Measurements from ENCODE around the gene RPS19. TPM values are rescaled to one million over a fixed set of nuclear protein-coding genes. Genes with fewer than 3 reads are reported as not detected.

The RPS19 gene
- total RNA-seq, 1 experiment from 2014 or later = 3,152 TPM

- TF ChIP-seq NR3C1 (CRISPR knock-in tag; conservative IDR thresholded peaks at IDR 0.05; ENCODE audit: low read depth) = no peak
- TF ChIP-seq ERG (CRISPR knock-in tag; IDR thresholded peaks at IDR 0.05) = no peak
- no peak for TF ChIP-seq CBFB (CRISPR knock-in tag; IDR thresholded peaks at IDR 0.05; ENCODE audit: low read depth)
- TF ChIP-seq, protein P1, sequence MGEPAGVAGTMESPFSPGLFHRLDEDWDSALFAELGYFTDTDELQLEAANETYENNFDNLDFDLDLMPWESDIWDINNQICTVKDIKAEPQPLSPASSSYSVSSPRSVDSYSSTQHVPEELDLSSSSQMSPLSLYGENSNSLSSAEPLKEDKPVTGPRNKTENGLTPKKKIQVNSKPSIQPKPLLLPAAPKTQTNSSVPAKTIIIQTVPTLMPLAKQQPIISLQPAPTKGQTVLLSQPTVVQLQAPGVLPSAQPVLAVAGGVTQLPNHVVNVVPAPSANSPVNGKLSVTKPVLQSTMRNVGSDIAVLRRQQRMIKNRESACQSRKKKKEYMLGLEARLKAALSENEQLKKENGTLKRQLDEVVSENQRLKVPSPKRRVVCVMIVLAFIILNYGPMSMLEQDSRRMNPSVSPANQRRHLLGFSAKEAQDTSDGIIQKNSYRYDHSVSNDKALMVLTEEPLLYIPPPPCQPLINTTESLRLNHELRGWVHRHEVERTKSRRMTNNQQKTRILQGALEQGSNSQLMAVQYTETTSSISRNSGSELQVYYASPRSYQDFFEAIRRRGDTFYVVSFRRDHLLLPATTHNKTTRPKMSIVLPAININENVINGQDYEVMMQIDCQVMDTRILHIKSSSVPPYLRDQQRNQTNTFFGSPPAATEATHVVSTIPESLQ (CRISPR knock-in tag; IDR thresholded peaks at IDR 0.05) = no peak
- TF ChIP-seq ELF4 (CRISPR knock-in tag; IDR thresholded peaks at IDR 0.05; ENCODE audit: low read depth) = no peak
- 0 out of 2 replicates have a peak, but pooled peaks have one; percentile 6 for TF ChIP-seq ZNF425 (CRISPR knock-in tag; conservative IDR thresholded peaks at IDR 0.05)
- no peak for TF ChIP-seq ZNF396 (CRISPR knock-in tag; IDR thresholded peaks at IDR 0.05; ENCODE audit: borderline replicate concordance)
- TF ChIP-seq EMX1 (CRISPR knock-in tag; IDR thresholded peaks at IDR 0.05) = 0 out of 2 replicates have a peak, but pooled peaks have one; percentile 61
- no peak for TF ChIP-seq NR2C2 (CRISPR knock-in tag; IDR thresholded peaks at IDR 0.05)
- TF ChIP-seq TEAD1 (CRISPR knock-in tag; IDR thresholded peaks at IDR 0.05) = no peak
- ATAC-seq (no peak), DNase-seq (ENCODE audit: low spot score) (no peak)
- Mint-ChIP-seq H3K4me3 (no peak overlapping the region), H3K27me3 (ENCODE audit: low read depth) (no peaks in the 10 kb centered on the region), H3K9me3 (no peaks in the 10 kb centered on the region), H3K4me1 (peaks cover 17% of the 10 kb centered on the region), H3K36me3 (peaks cover 50% of the 10 kb centered on the region), H3K27ac (peak overlapping the region; percentile 63; the same call in 1 of the 2 replicates)
- POLR2A ChIA-PET = interaction anchor here (0.7 to 4.3 kb wide), 4 partner anchors 10 to 1328 kb away, joined by 4 to 30 read pairs (median 9); partner anchors contain the start of gene RPS19
- CTCF ChIA-PET = interaction anchor here (0.7 to 3.7 kb wide), 4 partner anchors 10 to 531 kb away, joined by 3 to 46 read pairs (median 4); partner anchors contain the start of genes ARHGEF1 and RPS19
Observed at GRCh38 chr19:41870401-41870873, 10.4 kb downstream of the RPS19 start.

DNA sequence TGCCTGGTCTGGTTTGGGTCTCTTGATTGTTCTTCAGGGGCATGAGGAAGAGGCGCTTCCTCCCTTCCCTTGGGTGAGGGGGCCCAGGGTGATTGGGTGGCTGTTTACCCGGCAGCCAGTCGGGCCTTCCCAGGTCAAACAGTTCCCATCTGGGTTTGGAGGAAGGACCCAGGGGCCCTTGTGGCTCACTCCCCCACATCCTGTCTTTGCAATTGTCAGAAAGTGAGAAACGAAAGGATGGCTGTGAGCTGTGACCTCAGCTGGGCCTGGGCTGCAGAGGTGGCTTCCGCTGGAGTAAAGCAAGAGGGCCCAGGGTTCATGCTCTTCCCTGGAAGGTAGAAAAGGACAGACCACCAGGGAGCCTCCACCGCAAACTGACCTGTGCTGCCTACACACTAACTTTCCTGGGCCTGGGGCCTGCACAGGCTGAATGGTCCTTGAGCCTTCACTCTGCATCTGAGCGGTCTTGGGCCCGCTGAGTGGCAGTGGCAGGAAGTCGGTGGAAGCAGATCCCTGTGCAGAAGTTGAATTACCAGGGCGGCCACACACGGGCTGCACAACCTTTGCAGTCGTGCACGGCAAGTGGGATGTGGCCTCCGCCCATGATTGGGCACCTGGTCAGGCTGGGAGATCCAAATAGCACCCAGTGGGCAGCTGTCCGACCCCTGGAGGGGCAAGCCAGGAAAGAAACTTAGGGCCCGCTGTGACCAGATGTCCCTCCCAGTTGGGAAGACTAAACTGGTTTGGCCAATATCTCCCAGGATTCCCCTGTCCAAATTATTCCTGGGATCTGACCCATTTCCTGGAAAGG is 11.7 kb downstream of the RPS19 start:
- Mint-ChIP-seq H3K4me1 (peaks cover 11% of the 10 kb centered on the region), H3K27ac (peak overlapping the region; percentile 86), H3K9me3 (no peaks in the 10 kb centered on the region), H3K27me3 (ENCODE audit: low read depth) (peaks cover 4% of the 10 kb centered on the region), H3K4me3 (no peak overlapping the region), H3K36me3 (peaks cover 41% of the 10 kb centered on the region)
- ChIA-PET POLR2A (interaction anchor here (0.6 to 4.3 kb wide), 6 partner anchors 9 to 551 kb away, joined by 3 to 30 read pairs (median 8); partner anchors contain the start of genes ARHGEF1, RABAC1 and RPS19), CTCF (interaction anchor here (1.2 to 3.7 kb wide), 9 partner anchors 11 to 86 kb away, joined by 4 to 46 read pairs (median 22); partner anchors contain the start of genes ARHGEF1, ERFL, RABAC1 and RPS19)
- ATAC-seq (peak; percentile 1), DNase-seq (ENCODE audit: low spot score) (no peak)
- TF ChIP-seq ZNF396 (CRISPR knock-in tag; IDR thresholded peaks at IDR 0.05; ENCODE audit: borderline replicate concordance) (no peak), EMX1 (CRISPR knock-in tag; IDR thresholded peaks at IDR 0.05) (peak; percentile 93; the same call in 1 of the 2 replicates), SOX15 (CRISPR knock-in tag; IDR thresholded peaks at IDR 0.05) (no peak), CDX4 (CRISPR knock-in tag; IDR thresholded peaks at IDR 0.05; ENCODE audit: borderline replicate concordance) (no peak), ZNF263 (CRISPR knock-in tag; IDR thresholded peaks at IDR 0.05; ENCODE audit: low read depth) (no peak), SMAD4 (CRISPR knock-in tag; IDR thresholded peaks at IDR 0.05) (no peak), JAZF1 (CRISPR knock-in tag; IDR thresholded peaks at IDR 0.05) (no peak), TCF7 (CRISPR knock-in tag; IDR thresholded peaks at IDR 0.05; ENCODE audit: low read depth) (no peak)
- TF ChIP-seq, protein P2, sequence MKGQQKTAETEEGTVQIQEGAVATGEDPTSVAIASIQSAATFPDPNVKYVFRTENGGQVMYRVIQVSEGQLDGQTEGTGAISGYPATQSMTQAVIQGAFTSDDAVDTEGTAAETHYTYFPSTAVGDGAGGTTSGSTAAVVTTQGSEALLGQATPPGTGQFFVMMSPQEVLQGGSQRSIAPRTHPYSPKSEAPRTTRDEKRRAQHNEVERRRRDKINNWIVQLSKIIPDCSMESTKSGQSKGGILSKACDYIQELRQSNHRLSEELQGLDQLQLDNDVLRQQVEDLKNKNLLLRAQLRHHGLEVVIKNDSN (CRISPR knock-in tag; IDR thresholded peaks at IDR 0.05) = no peak
- TF ChIP-seq, protein P3, sequence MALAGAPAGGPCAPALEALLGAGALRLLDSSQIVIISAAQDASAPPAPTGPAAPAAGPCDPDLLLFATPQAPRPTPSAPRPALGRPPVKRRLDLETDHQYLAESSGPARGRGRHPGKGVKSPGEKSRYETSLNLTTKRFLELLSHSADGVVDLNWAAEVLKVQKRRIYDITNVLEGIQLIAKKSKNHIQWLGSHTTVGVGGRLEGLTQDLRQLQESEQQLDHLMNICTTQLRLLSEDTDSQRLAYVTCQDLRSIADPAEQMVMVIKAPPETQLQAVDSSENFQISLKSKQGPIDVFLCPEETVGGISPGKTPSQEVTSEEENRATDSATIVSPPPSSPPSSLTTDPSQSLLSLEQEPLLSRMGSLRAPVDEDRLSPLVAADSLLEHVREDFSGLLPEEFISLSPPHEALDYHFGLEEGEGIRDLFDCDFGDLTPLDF (CRISPR knock-in tag; IDR thresholded peaks at IDR 0.05) = no peak
- TF ChIP-seq, protein P4, sequence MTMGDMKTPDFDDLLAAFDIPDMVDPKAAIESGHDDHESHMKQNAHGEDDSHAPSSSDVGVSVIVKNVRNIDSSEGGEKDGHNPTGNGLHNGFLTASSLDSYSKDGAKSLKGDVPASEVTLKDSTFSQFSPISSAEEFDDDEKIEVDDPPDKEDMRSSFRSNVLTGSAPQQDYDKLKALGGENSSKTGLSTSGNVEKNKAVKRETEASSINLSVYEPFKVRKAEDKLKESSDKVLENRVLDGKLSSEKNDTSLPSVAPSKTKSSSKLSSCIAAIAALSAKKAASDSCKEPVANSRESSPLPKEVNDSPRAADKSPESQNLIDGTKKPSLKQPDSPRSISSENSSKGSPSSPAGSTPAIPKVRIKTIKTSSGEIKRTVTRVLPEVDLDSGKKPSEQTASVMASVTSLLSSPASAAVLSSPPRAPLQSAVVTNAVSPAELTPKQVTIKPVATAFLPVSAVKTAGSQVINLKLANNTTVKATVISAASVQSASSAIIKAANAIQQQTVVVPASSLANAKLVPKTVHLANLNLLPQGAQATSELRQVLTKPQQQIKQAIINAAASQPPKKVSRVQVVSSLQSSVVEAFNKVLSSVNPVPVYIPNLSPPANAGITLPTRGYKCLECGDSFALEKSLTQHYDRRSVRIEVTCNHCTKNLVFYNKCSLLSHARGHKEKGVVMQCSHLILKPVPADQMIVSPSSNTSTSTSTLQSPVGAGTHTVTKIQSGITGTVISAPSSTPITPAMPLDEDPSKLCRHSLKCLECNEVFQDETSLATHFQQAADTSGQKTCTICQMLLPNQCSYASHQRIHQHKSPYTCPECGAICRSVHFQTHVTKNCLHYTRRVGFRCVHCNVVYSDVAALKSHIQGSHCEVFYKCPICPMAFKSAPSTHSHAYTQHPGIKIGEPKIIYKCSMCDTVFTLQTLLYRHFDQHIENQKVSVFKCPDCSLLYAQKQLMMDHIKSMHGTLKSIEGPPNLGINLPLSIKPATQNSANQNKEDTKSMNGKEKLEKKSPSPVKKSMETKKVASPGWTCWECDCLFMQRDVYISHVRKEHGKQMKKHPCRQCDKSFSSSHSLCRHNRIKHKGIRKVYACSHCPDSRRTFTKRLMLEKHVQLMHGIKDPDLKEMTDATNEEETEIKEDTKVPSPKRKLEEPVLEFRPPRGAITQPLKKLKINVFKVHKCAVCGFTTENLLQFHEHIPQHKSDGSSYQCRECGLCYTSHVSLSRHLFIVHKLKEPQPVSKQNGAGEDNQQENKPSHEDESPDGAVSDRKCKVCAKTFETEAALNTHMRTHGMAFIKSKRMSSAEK (CRISPR knock-in tag; IDR thresholded peaks at IDR 0.05; ENCODE audit: borderline replicate concordance) = no peak; the same call in 1 of the 2 replicates
